ENCODE results near the gene WRAP53. TPM values are rescaled to one million over a fixed set of nuclear protein-coding genes. Genes with fewer than 3 reads are reported as not detected.
A peak's percentile ranks its signal among the peaks of the same experiment; 100 is the strongest.

WRAP53 gene
- total and polyA plus RNA-seq, 10 donors, result 8.5 to 21.8 (median 9.8) TPM

GRCh38 chr17:7745748-7746470 lies 57.6 kb downstream of the WRAP53 start:
- H3K27ac ChIP-seq, result peak overlapping the region in 1 of 8 donors; percentile 21
- 43 to 65% (median 54%) methylated on average over 7 of the region's 7 CpGs for WGBS, 5 donors
- H3K4me3 ChIP-seq, result no peak overlapping the region
- peaks cover 0 to 13% (median 5%) of the 10 kb centered on the region in 6 donors for H3K4me1 ChIP-seq
- intact Hi-C loops (cut with DNase I; ENCODE audit: low total_unique reads), result no loop called here
- H3K27me3 ChIP-seq (replicated peaks in 1 of 7), result peaks cover 0 to 55% (median 0%) of the 10 kb centered on the region in 7 donors
- TF ChIP-seq POLR2A (IDR thresholded peaks at IDR 0.05) (no peak), POLR2AphosphoS5 (IDR thresholded peaks at IDR 0.05) (no peak), CTCF (IDR thresholded peaks at IDR 0.05 in 8 of 11, conservative IDR thresholded peaks at IDR 0.05 in 3 of 11) (no peak)
- DNase-seq, result no peak
- peaks cover 0 to 7% (median 0%) of the 10 kb centered on the region in 8 donors for H3K9me3 ChIP-seq
- H3K36me3 ChIP-seq, result no peaks in the 10 kb centered on the region

- H3K27ac ChIP-seq, result no peak overlapping the region
- TF ChIP-seq POLR2AphosphoS5 (IDR thresholded peaks at IDR 0.05) (no peak), CTCF (IDR thresholded peaks at IDR 0.05 in 8 of 11, conservative IDR thresholded peaks at IDR 0.05 in 3 of 11) (no peak), POLR2A (IDR thresholded peaks at IDR 0.05) (no peak)
- 63 to 80% (median 68%) methylated on average over 4 of the region's 4 CpGs for WGBS, 5 donors
- H3K4me3 ChIP-seq, result no peak overlapping the region
- H3K4me1 ChIP-seq, result peaks cover 0 to 13% (median 5%) of the 10 kb centered on the region in 6 donors
- H3K27me3 ChIP-seq (replicated peaks in 1 of 7), result peaks cover 0 to 42% (median 0%) of the 10 kb centered on the region in 7 donors
- H3K36me3 ChIP-seq, result no peaks in the 10 kb centered on the region
- intact Hi-C loops (cut with DNase I; ENCODE audit: low total_unique reads), result no loop called here
- peaks cover 0 to 7% (median 0%) of the 10 kb centered on the region in 8 donors for H3K9me3 ChIP-seq
- DNase-seq, result no peak
Observed at GRCh38 chr17:7747635-7748071, 59.4 kb downstream of the WRAP53 start.

GRCh38 chr17:7748076-7748775 lies 59.9 kb downstream of the WRAP53 start:
- H3K36me3 ChIP-seq, result no peaks in the 10 kb centered on the region
- no peak overlapping the region for H3K4me3 ChIP-seq
- intact Hi-C loops (cut with DNase I; ENCODE audit: low total_unique reads), result no loop called here
- peaks cover 0 to 13% (median 5%) of the 10 kb centered on the region in 6 donors for H3K4me1 ChIP-seq
- peaks cover 0 to 36% (median 0%) of the 10 kb centered on the region in 7 donors for H3K27me3 ChIP-seq (replicated peaks in 1 of 7)
- TF ChIP-seq CTCF (IDR thresholded peaks at IDR 0.05 in 8 of 11, conservative IDR thresholded peaks at IDR 0.05 in 3 of 11) (no peak), POLR2A (IDR thresholded peaks at IDR 0.05) (no peak), POLR2AphosphoS5 (IDR thresholded peaks at IDR 0.05) (no peak)
- no peak for DNase-seq
- 76 to 83% (median 81%) methylated on average over 10 of the region's 10 CpGs for WGBS, 5 donors
- no peak overlapping the region for H3K27ac ChIP-seq
- H3K9me3 ChIP-seq, result peaks cover 0 to 7% (median 0%) of the 10 kb centered on the region in 8 donors

- 60 to 80% (median 66%) methylated on average over 4 of the region's 4 CpGs for WGBS, 5 donors
- no peak for TF ChIP-seq POLR2AphosphoS5 (IDR thresholded peaks at IDR 0.05)
- no peak for TF ChIP-seq POLR2A (IDR thresholded peaks at IDR 0.05)
- no peak for TF ChIP-seq CTCF (IDR thresholded peaks at IDR 0.05 in 8 of 11, conservative IDR thresholded peaks at IDR 0.05 in 3 of 11)
- no peaks in the 10 kb centered on the region for H3K36me3 ChIP-seq
- no peak for DNase-seq
- peaks cover 0 to 39% (median 0%) of the 10 kb centered on the region in 7 donors for H3K27me3 ChIP-seq (replicated peaks in 1 of 7)
- H3K4me1 ChIP-seq, result peaks cover 0 to 8% (median 5%) of the 10 kb centered on the region in 6 donors
- intact Hi-C loops (cut with DNase I; ENCODE audit: low total_unique reads), result no loop called here
- peaks cover 0 to 7% (median 0%) of the 10 kb centered on the region in 8 donors for H3K9me3 ChIP-seq
- no peak overlapping the region for H3K27ac ChIP-seq
- H3K4me3 ChIP-seq, result no peak overlapping the region
Observed at GRCh38 chr17:7750321-7750821, 62.1 kb downstream of the WRAP53 start.
